LHCN-M2 (cell line): ENCODE results near the gene WFDC8. TPM values are rescaled to one million over a fixed set of nuclear protein-coding genes. Genes with fewer than 3 reads are reported as not detected.

Experiments used
- total RNA-seq: library from RNA; depleted of rRNA; stranded (reverse); fragments of >200 nt; gene quantifications from 2 replicates; pipeline ENCODE4 v1.2.3, GENCODE V29; 2014; rRNA removed

Gene WFDC8
- total RNA-seq, 1 experiment from 2014 or later, result not detected

Other genes starting within 250 kb of the WFDC8 start
- 102 and 126 TPM in 2 replicates for gene SDC4, start 230.9 kb downstream of the WFDC8 start, total RNA-seq
- gene SYS1, start 216.1 kb downstream of the WFDC8 start, total RNA-seq, result 23.6 and 30.2 TPM in 2 replicates
- gene TP53TG5, start 201.0 kb downstream of the WFDC8 start, total RNA-seq, result not detected in 2 replicates
- gene DBNDD2, start 171.0 kb downstream of the WFDC8 start, total RNA-seq, result 0.29 and 1.3 TPM in 2 replicates
- 104 and 118 TPM in 2 replicates for gene PIGT, start 163.1 kb downstream of the WFDC8 start, total RNA-seq
- not detected in 2 replicates for gene WFDC2, start 109.5 kb downstream of the WFDC8 start, total RNA-seq
- not detected in 2 replicates for gene SPINT3, start 63.7 kb downstream of the WFDC8 start, total RNA-seq
- gene WFDC6, start 39.8 kb downstream of the WFDC8 start, total RNA-seq, result not detected in 2 replicates
- gene EPPIN, start 31.9 kb downstream of the WFDC8 start, total RNA-seq, result not detected in 2 replicates
- not detected in 2 replicates for gene WFDC10A, start 50.5 kb upstream of the WFDC8 start, total RNA-seq
- not detected in 2 replicates for gene WFDC9, start 52.0 kb upstream of the WFDC8 start, total RNA-seq
- gene WFDC11, start 91.0 kb upstream of the WFDC8 start, total RNA-seq, result 1.2 TPM in 1 of 2 replicates, not detected in the other
- not detected in 2 replicates for gene WFDC13, start 122.8 kb upstream of the WFDC8 start, total RNA-seq
- 0.38 TPM in 1 of 2 replicates, not detected in the other for gene WFDC10B, start 125.7 kb upstream of the WFDC8 start, total RNA-seq
- not detected in 2 replicates for gene SPINT4, start 143.1 kb upstream of the WFDC8 start, total RNA-seq
- 0.51 and 0.75 TPM in 2 replicates for gene WFDC3, start 212.6 kb upstream of the WFDC8 start, total RNA-seq
- 22.9 and 35.5 TPM in 2 replicates for gene DNTTIP1, start 212.7 kb upstream of the WFDC8 start, total RNA-seq
- 235 and 279 TPM in 2 replicates for gene UBE2C, start 233.4 kb upstream of the WFDC8 start, total RNA-seq
- 0.34 and 0.38 TPM in 2 replicates for gene TNNC2, start 248.0 kb upstream of the WFDC8 start, total RNA-seq